Activated naive CD4-positive, alpha-beta T cell treated with anti-CD3 and anti-CD28 coated beads, Interleukin-2, amount 50 U/mL, for 24 hours (primary cell): ENCODE results near the gene RAB43.
"Not testable (repeated sequence)": the region's sequence is repeated elsewhere in the genome, so short reads cannot be mapped to it uniquely, and the experiment has no call there.

Experiments
- H3K27ac Mint-ChIP-seq: one replicate; pipeline ENCODE4 v1.8.0; 2021; ENCODE audit warnings: mild to moderate bottlenecking, mixed read lengths
- H3K27me3 Mint-ChIP-seq: one replicate; pipeline ENCODE4 v1.8.0; 2021; ENCODE audit warnings: mixed read lengths
- H3K36me3 Mint-ChIP-seq: one replicate; pipeline ENCODE4 v1.8.0; 2021; ENCODE audit warnings: mixed read lengths
- H3K4me1 Mint-ChIP-seq: one replicate; pipeline ENCODE4 v1.8.0; 2021; ENCODE audit warnings: mixed read lengths
- H3K4me3 Mint-ChIP-seq: one replicate; pipeline ENCODE4 v1.8.0; 2021; ENCODE audit warnings: mild to moderate bottlenecking, mixed read lengths
- H3K9me3 Mint-ChIP-seq: one replicate; pipeline ENCODE4 v1.8.0; 2021; ENCODE audit warnings: mixed read lengths

Gene RAB43

DNA sequence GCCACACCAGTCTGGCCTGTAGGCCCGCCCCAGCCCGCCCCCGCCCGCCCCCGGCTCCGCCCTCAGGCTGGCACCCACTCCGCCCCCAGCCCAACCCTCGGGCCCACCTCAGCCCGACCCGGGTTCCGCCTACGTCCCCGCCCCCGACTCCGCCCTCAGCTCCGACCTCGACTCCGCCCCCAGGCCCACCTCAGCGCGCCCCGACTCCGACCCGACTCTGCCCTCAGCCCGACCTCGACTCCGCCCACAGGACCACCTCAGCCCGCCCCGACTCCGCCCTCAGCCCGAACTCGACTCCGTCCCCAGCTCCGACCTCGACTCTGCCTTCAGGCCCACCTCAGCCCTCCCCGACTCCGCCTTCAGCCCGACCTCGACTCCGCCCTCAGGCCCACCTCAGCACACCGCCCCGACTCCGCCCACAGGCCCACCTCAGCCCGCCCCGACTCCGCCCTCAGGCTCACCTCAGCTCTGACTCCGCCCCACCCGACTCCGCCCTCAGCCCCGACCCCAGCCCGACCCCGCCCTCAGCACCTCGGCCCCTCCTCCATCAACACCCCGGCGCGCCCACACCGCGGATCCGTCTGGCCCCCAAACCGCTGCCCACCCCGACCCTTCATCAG, at the start of gene RAB43:
RAB43 (minus strand) TSS at position 13 of the 620 bp plus-strand sequence. CDS start 315 bp downstream, outside the sequence.
- Mint-ChIP-seq H3K36me3 (peaks cover 1% of the 10 kb centered on the region), H3K4me3 (peak within 1 kb of the TSS; percentile 98), H3K4me1 (peaks cover 41% of the 10 kb centered on the region), H3K27me3 (no peaks in the 10 kb centered on the region), H3K9me3 (no peaks in the 10 kb centered on the region), H3K27ac (peak within 1 kb of the TSS; percentile 95)

DNA sequence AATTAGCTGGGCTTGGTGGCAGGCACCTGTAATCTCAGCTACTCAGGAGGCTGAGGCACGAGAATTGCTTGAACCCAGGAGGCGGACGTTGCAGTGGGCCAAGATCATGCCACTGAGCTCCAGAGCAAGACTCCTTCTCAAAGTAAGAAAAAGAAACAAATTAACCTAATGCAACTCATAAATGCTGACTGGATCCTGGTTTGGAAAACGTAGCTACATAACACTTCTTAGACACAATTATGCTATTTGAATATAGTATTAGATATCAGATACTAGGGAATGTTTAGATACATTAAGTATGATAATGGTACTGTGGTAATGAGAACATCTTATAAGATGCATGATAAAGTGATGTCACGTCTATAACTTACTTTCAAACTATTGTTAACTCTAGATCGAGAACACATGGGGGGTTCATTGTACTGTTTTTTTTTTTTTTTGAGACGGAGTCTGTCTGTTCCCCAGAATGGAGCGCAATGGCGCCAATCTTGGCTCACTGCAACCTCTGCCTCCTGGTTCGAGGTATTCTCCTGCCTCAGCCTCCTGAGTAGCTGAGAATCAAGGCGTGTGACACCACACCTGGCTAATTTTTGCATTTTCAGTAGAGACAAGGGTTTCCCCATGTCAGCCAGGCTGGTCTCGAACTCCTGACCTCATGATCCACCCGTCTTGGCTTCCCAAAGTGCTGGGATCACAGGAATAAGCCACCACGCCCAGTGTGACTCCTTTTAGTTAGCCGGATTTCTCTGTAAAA, 45.2 kb upstream of the RAB43 start:
- H3K9me3 Mint-ChIP-seq = no peaks in the 10 kb centered on the region
- no peaks in the 10 kb centered on the region for H3K27me3 Mint-ChIP-seq
- no peak overlapping the region for H3K4me3 Mint-ChIP-seq
- H3K27ac Mint-ChIP-seq = no peak overlapping the region
- H3K4me1 Mint-ChIP-seq = peaks cover 40% of the 10 kb centered on the region
- H3K36me3 Mint-ChIP-seq = peaks cover 18% of the 10 kb centered on the region

DNA sequence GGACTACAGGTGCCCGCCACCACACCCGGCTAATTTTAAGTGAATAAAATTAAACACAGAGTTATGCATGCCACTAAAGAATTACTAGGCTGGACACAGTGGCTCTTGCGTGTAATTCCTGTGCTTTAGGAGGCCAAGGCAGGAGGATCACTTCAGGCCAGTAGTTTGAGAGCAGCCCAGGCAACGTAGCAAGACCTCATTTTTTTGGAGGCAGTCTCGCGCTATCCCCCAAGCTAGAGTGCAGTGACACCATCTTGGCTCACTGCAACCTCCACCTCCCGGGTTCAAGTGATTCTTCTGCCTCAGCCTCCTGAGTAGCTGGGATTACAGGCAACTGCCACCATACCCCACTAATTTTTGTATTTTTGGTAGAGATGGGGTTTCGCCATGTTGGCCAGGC, 44.0 kb upstream of the RAB43 start:
- not testable (repeated sequence) for H3K9me3 Mint-ChIP-seq, H3K4me3 Mint-ChIP-seq, H3K27ac Mint-ChIP-seq, H3K27me3 Mint-ChIP-seq
- peaks cover 31% of the 10 kb centered on the region for H3K4me1 Mint-ChIP-seq
- H3K36me3 Mint-ChIP-seq = peaks cover 12% of the 10 kb centered on the region

DNA sequence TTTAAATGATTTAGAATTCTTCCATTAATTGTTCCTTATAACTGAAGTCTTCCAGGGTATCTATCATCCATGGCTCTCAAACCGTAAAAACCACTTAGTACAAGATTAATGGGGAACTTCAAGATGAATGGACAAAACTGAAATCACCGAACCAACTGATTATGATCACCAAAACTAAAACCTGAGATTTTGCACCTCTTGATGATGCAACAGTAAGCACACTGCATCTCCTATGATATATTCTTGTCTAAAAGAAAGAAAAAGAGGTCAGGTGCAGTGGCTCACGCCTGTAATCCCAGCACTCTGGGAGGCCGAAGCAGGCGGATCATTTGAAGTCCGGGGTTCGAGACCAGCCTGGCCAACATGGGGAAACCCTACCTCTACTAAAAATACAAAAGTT, 42.9 kb upstream of the RAB43 start:
- H3K4me1 Mint-ChIP-seq = peaks cover 28% of the 10 kb centered on the region
- H3K36me3 Mint-ChIP-seq = peaks cover 9% of the 10 kb centered on the region
- H3K9me3 Mint-ChIP-seq = no peaks in the 10 kb centered on the region
- no peak overlapping the region for H3K4me3 Mint-ChIP-seq
- no peaks in the 10 kb centered on the region for H3K27me3 Mint-ChIP-seq
- no peak overlapping the region for H3K27ac Mint-ChIP-seq

DNA sequence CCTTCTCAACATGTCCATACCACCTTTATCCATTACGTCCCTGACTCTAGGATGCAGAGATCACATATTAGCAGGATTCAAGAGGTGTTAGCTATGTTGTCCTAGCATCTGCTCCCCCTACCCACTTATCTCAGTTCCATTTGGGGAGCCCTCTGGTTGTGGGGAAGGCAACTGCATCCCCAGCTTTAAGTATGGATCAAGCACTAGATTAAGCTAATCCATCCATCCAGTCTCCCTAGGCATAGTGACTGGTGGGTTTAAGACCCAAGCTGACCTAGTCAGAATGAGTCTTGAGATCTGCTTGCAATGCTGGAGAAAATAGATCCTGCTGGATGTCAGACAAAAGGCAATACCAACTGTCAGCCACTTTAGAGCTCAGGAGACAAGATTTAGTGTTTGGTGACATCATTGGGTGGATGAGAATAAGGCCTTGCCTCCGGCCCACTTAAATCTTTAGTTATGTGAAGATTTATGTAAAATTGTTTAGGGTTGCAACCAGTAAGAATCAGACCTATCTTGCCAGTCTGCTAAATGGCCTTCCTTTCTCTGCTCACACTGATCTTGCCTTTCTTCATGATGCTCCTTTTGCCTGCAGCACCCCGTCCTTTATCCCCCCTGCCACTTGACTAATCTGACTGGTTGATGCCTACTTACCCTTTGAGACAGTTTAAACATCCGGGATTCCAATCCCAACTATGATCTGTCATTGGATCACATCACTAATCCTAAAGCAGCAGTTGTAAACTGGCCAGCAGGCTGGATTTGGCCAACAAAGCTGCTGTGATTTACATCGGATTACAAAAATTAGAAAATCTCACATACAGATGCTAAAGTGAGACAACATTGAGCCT, 41.4 kb upstream of the RAB43 start:
- H3K4me1 Mint-ChIP-seq = peaks cover 34% of the 10 kb centered on the region
- H3K4me3 Mint-ChIP-seq = peak overlapping the region; percentile 95
- peaks cover 9% of the 10 kb centered on the region for H3K36me3 Mint-ChIP-seq
- no peaks in the 10 kb centered on the region for H3K27me3 Mint-ChIP-seq
- H3K9me3 Mint-ChIP-seq = no peaks in the 10 kb centered on the region
- H3K27ac Mint-ChIP-seq = peak overlapping the region; percentile 30

DNA sequence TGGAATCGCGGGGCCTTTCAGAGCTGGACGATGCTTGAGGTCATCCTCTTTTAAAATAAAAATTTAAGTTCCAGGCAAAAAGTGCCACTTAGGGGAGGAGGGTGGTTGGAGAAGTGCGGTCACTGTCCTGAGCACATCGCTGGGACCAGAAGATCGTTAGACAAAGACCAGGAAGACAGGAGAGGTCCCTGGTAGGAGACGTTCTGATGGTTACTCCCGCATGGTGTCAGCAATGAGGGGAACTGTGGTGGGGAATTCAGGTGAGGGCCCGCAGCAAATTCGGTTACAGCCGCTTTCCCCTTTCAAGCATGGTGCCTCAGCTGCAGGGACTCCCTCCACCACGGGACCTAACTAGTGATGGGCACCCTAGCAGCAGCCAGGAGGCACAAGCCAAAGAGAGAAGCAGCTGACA, 40.3 kb upstream of the RAB43 start:
- H3K27me3 Mint-ChIP-seq = no peaks in the 10 kb centered on the region
- H3K9me3 Mint-ChIP-seq = no peaks in the 10 kb centered on the region
- peaks cover 34% of the 10 kb centered on the region for H3K4me1 Mint-ChIP-seq
- peak overlapping the region; percentile 99 for H3K27ac Mint-ChIP-seq
- peak overlapping the region; percentile 95 for H3K4me3 Mint-ChIP-seq
- H3K36me3 Mint-ChIP-seq = peaks cover 6% of the 10 kb centered on the region

DNA sequence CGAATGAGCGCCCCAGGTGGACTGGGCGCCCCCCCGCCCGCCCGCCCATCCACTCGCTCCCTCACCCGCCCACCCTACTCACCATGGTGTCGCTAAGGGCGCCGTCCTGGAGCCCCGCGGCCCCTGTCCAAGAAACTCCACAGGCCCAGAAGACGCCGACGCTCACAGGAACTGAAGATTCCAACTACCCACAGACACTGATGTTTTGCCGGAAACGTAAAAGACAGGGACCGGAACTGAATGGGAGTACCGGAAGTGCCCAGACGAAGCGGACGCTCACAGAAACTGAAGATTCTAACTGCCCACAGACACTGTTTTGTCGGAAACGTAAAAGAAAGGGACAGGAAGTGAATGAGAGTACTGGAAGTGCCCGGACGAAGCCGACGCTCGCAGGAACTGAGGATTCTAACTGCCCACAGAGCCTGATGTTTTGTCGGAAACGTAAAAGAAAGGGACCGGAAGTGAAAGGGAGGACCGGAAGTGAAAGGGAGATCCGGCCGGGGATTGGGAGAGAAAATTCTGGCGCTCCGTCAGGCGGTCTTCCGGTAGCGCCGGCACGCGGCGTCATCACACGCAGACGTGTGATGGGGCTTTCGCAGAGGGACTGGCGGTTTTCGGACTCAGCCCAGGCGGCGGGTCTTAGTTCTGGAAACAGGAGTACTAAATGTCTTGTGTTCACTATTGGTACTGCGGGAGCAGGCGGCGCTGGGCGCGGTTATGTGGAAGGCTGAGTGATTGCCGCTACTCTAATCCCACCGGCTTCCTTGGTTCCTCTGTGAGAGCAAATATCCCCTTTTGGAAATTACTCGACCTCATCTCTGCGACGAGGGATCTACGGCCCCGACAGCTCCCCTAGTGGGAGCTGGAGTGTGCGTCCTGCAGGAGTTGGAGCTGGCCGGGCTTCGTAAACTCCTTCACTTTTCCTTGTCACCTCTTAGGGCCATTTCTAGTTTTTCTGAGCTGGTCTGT, 39.6 kb upstream of the RAB43 start, which contains the start of gene ISY1:
ISY1 (minus strand) TSS at position 173 of the 969 bp plus-strand sequence; CDS start at position 85, 88 bp downstream.
- Mint-ChIP-seq H3K36me3 (peaks cover 4% of the 10 kb centered on the region), H3K27ac (peak within 1 kb of the TSS; percentile 99), H3K27me3 (no peaks in the 10 kb centered on the region), H3K4me1 (peaks cover 34% of the 10 kb centered on the region), H3K9me3 (no peaks in the 10 kb centered on the region), H3K4me3 (peak within 1 kb of the TSS; percentile 95)

DNA sequence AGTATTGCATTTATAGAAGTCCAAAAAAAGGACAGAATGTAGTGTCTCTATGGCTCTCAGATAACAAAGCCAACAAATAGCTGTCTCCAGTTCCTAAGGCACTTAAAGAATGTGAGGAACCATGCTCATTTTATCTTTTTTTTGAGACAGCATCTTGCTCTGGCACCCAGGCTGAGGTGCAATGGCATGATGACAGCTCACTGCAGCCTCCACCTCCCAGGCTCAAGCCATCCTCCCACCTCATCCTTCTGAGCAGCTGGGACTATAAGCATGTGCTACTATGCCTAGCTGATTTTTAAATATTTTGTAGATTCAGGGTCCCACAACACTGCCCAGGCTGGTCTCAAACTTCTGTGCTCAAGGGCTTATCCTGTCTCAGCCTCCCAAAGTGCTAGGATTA, 23.2 kb upstream of the RAB43 start:
- Mint-ChIP-seq H3K27me3 (no peaks in the 10 kb centered on the region), H3K36me3 (peaks cover 8% of the 10 kb centered on the region), H3K4me3 (no peak overlapping the region), H3K4me1 (peaks cover 7% of the 10 kb centered on the region), H3K27ac (no peak overlapping the region), H3K9me3 (no peaks in the 10 kb centered on the region)

DNA sequence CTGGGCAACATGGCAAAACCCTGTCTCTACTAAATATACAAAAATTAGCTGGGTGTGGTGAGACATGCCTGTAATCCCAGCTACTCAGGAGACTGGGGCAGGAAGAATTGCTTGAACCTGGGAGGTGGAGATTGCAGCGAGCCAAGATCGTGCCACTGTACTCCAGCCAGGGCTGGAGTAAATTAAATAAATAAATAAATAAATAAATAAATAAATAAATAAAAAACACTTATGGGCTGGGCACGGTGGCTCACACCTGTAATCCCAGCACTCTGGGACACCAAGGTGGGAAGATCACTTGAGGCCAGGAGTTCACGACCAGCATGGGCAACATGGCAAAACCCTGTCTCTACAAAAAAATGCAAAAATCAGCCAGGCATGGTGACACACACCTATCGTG, 19.4 kb upstream of the RAB43 start:
- not testable (repeated sequence) for H3K4me3 Mint-ChIP-seq, H3K27ac Mint-ChIP-seq, H3K4me1 Mint-ChIP-seq, H3K36me3 Mint-ChIP-seq, H3K27me3 Mint-ChIP-seq, H3K9me3 Mint-ChIP-seq

DNA sequence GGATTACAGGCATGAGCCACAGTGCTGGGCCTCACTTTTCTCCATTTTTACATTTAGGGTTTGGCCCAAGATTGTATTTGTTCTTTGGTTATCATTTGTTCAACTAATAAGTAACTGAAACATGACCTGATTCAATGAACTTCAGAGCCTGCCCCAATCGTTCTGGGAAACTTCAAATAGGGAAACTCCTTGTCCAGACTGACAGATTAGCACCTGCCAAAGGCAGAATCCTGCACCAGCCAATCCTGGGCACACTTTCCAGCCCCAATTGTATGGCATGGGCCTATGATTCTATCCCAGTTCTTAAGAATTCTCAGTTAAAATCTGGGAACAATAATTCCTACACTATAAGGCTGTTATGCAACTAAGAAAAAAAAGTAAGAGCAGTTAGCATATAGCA, 18.3 kb upstream of the RAB43 start:
- H3K4me3 Mint-ChIP-seq = no peak overlapping the region
- no peaks in the 10 kb centered on the region for H3K4me1 Mint-ChIP-seq
- peaks cover 2% of the 10 kb centered on the region for H3K36me3 Mint-ChIP-seq
- no peak overlapping the region for H3K27ac Mint-ChIP-seq
- H3K9me3 Mint-ChIP-seq = no peaks in the 10 kb centered on the region
- no peaks in the 10 kb centered on the region for H3K27me3 Mint-ChIP-seq

DNA sequence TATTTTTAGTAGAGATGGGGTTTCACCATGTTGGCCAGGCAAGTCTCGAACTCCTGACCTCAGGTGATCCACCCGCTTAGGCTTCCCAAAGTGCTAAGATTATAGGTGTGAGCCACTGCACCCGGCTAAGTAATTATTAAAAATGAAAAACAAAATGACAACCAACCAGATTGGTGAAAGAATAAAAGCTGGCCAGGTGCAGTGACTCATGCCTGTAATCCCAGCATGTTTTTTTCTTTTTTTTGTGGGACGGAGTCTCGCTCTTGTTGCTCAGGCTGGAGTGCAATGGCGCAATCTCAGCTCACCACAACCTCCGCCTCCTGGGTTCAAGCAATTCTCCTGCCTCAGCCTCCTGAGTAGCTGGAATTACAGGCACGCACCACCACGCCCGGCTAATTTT, 14.7 kb upstream of the RAB43 start:
- H3K36me3 Mint-ChIP-seq = not testable (repeated sequence)

DNA sequence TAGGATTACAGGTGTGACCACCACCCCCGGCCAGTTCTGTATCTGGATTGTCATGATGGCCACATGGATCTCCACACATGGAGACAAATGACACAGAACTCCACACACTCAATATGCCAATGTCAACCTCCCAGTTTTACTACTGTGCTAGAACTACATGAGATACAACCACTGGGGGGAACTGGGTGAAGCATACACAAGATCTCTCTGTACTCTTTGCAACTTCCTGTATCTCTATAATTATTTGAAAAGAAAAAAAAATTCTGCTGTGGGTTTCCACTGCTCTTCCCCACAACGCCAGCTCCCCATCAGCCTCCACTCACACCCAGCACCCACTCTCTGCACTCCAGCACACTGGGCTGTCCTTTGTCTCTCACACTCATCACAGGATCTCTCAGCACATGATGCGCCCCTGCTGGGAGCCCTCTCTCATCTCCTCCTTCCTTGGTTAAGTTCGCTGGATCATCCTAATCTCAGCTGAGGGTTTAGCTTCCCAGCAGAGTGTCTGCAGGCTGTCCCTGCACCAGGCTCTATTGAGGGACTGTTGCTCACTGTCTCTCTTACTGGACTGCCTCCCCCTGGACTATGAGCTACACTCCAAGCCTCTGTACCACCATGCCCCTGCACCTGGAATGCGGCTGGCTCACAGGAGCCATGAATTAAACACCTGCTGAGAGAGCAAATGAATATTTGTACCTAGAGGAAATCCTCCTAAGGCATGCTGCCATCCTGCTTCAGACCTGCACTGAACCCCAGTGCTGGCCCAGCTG, 10.7 kb upstream of the RAB43 start:
- peak overlapping the region; percentile 46 for H3K27ac Mint-ChIP-seq

More for the DNA sequence above, 14.7 kb upstream of the RAB43 start:
- H3K27ac Mint-ChIP-seq, H3K27me3 Mint-ChIP-seq, H3K9me3 Mint-ChIP-seq, H3K4me3 Mint-ChIP-seq: not testable (repeated sequence)
- H3K4me1 Mint-ChIP-seq = peaks cover 22% of the 10 kb centered on the region

DNA sequence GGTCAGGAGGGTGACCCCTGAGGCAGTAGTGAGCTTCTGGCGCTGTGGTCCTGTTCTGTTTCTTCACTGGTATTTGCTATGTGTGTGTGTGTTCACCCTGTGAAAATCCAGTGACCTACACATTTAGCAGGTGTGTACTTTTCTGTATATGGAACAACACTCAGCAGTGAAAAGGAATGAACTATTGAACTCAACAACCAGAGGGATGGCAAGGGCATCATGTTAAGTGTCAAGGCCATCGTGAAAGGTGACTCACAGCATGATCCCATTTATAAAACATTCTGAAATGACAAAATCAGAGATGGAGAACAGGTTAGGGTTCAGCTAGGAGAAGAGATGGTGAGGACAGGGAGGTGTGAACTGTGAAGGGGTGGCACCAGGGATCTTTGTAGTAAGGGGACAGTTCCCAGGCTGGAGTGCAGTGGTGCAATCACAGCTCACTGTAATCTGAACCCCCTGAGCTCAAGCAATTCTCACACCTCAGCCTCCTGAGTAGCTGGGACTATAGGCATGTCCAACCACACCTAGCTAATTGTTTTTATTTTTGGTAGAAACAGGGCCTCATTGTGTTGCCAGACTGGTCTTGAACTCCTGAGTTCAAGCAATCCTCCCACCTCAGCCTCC, 10.0 kb upstream of the RAB43 start:
- peak overlapping the region; percentile 39 for H3K27ac Mint-ChIP-seq
- peaks cover 18% of the 10 kb centered on the region for H3K36me3 Mint-ChIP-seq
- no peaks in the 10 kb centered on the region for H3K9me3 Mint-ChIP-seq
- H3K4me3 Mint-ChIP-seq = no peak overlapping the region
- peaks cover 27% of the 10 kb centered on the region for H3K4me1 Mint-ChIP-seq
- H3K27me3 Mint-ChIP-seq = no peaks in the 10 kb centered on the region

More for the DNA sequence above, 10.7 kb upstream of the RAB43 start:
- Mint-ChIP-seq H3K9me3 (no peaks in the 10 kb centered on the region), H3K36me3 (peaks cover 16% of the 10 kb centered on the region), H3K27me3 (no peaks in the 10 kb centered on the region), H3K4me3 (no peak overlapping the region), H3K4me1 (peaks cover 24% of the 10 kb centered on the region)

DNA sequence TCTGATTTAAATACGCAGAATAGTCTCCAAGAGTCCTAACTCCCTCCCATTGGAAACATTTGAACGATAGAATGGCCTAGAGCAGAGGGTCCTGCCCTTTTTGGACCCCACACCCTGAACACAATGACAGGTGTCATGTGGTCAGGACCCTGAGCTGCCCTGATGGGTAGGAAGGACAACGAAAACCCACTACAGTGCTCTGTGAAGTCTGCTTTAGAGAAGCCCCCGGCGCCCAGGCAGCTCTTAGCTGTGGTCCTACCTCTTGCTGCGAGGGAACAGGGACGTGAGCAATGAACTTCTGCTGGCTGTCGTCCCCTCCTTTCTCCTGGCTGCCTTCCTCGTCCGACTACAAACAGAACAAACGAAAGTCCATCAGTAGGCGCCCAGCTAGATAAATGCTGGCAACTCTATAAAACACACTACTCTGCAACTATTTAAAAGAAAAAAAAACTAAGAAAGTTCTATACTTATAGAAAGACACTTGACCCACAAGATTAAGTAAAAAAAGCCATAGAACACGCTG, 8.7 kb upstream of the RAB43 start:
- peaks cover 18% of the 10 kb centered on the region for H3K36me3 Mint-ChIP-seq
- H3K4me3 Mint-ChIP-seq = no peak overlapping the region
- H3K27me3 Mint-ChIP-seq = no peaks in the 10 kb centered on the region
- H3K4me1 Mint-ChIP-seq = peaks cover 27% of the 10 kb centered on the region
- H3K9me3 Mint-ChIP-seq = no peaks in the 10 kb centered on the region
- H3K27ac Mint-ChIP-seq = no peak overlapping the region
